ENCODE data around the gene ATRAID.
"Not testable (repeated sequence)": the region's sequence is repeated elsewhere in the genome, so short reads cannot be mapped to it uniquely, and the experiment has no call there.

ATRAID gene

DNA sequence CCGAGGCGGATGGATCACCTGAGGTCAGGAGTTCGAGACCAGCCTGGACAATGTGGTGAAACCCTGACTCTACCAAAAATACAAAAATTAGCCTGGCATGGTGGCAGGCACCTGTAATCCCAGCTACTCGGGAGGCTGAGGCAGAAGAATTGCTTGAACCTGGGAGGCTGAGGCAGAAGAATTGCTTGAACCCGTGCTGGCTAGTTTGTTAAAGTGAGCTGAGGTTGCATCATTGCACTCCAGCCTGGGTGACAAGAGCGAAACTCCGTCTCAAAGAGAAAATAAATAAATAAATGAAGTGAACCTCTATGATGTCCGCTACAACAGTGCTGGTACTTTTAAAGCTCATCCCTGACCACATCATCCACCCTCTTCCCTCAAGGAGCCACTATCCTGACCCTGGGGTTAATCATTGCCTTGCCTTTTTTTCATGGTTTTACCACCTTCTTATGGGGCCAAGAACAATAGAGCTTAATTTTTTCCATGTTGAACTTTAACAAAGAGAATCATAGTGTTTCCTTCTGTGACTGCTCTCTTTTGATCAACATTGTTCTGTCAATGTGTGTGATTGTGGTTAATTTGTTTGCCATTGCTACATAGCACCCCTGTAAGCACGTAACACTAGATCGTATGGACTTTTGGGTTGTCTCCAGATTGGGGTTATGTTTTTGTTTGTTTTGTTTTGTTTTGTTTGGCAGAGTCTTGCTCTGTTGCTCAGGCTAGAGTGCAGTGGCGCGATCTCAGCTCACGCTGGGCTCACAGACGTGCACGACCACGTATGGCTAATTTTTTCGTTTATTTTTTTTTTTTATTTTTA is 17.1 kb upstream of the ATRAID start:
- 94% methylated on average over 7 of the region's 17 CpGs for WGBS (ENCODE audit: insufficient coverage)
- Histone ChIP-seq H3K27me3 (replicated peaks in 2 of 5; ENCODE audit: control insufficient read depth in 4 of 5, insufficient read depth in 5 of 5, low read length in 4 of 5) (no peaks in the 10 kb centered on the region), H3K9me3 (ENCODE audit: control extremely low read depth in 1 of 5, control insufficient read depth in 4 of 5, insufficient read depth in 2 of 5, low read depth in 1 of 5, low read length in 4 of 5) (no peaks in the 10 kb centered on the region), H3K27ac (ENCODE audit: insufficient read depth in 1 of 2, low read depth in 1 of 2, low read length in 2 of 2, poor library complexity in 1 of 2, severe bottlenecking in 2 of 2) (no peak overlapping the region), H3K36me3 (ENCODE audit: control insufficient read depth in 4 of 4, insufficient read depth in 4 of 4, low read length in 3 of 4) (peaks cover 0 to 5% (median 4%) of the 10 kb centered on the region in 4 experiments), H3K4me3 (ENCODE audit: control insufficient read depth in 1 of 7, extremely low read depth in 1 of 7, insufficient read depth in 4 of 7, low read depth in 2 of 7, low read length in 6 of 7) (no peak overlapping the region), H3K4me1 (ENCODE audit: control extremely low read depth in 1 of 4, control insufficient read depth in 4 of 4, insufficient read depth in 4 of 4, low read length in 3 of 4) (no peaks in the 10 kb centered on the region)
- ChIA-PET CTCF (interaction anchor here (1.3 to 5.3 kb wide), 2 partner anchors 24 to 95 kb away, joined by 3 to 97 read pairs; no protein-coding TSS in a partner anchor), POLR2A (interaction anchor here (0.7 kb wide), 2 partner anchors 9 to 41 kb away, joined by 3 read pairs; no protein-coding TSS in a partner anchor)
- no peak for DNase-seq

DNA sequence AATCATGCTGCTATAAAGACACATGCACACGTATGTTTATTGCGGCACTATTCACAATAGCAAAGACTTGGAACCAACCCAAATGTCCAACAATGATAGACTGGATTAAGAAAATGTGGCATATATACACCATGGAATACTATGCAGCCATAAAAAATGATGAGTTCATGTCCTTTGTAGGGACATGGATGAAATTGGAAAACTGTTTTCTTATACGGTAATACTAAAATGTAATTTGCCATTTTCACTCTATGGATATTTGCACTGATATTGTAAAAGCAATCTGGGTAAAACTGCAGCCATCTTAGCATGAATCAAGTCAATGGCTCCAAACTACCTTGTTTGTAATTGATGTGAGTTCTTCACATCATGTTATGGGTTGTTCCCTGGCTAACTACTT is 16.0 kb upstream of the ATRAID start:
- 100% methylated on average over 1 of the region's 3 CpGs for WGBS (ENCODE audit: insufficient coverage)
- DNase-seq; POLR2A ChIA-PET; H3K4me1 ChIP-seq (ENCODE audit: control extremely low read depth in 1 of 4, control insufficient read depth in 4 of 4, insufficient read depth in 4 of 4, low read length in 3 of 4); H3K9me3 ChIP-seq (ENCODE audit: control extremely low read depth in 1 of 5, control insufficient read depth in 4 of 5, insufficient read depth in 2 of 5, low read depth in 1 of 5, low read length in 4 of 5); CTCF ChIA-PET; H3K27ac ChIP-seq (ENCODE audit: insufficient read depth in 1 of 2, low read depth in 1 of 2, low read length in 2 of 2, poor library complexity in 1 of 2, severe bottlenecking in 2 of 2); H3K4me3 ChIP-seq (ENCODE audit: control insufficient read depth in 1 of 7, extremely low read depth in 1 of 7, insufficient read depth in 4 of 7, low read depth in 2 of 7, low read length in 6 of 7); H3K27me3 ChIP-seq (replicated peaks in 2 of 5; ENCODE audit: control insufficient read depth in 4 of 5, insufficient read depth in 5 of 5, low read length in 4 of 5): not testable (repeated sequence)
- H3K36me3 ChIP-seq (ENCODE audit: control insufficient read depth in 4 of 4, insufficient read depth in 4 of 4, low read length in 3 of 4): peaks cover 2 to 13% (median 9%) of the 10 kb centered on the region in 4 experiments

DNA sequence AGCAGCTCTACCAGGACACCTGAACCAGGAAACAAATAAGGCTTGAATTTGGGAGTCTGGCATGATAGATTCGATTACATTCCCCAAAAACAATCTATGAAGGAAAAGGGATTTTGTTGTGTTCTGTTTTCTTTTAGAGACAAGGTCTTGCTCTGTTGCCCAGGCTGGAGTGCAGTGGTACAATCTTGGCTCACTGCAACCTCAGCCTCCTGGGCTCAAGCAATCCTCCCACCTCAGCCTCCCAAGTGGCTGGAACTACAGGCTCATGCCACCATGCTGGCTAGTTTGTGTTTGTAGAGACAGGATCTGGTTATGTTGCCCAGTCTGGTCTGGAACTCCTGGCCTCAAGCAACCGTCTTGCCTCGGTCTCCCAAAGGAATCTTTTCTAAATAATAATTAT is 13.8 kb upstream of the ATRAID start:
- H3K4me1 ChIP-seq (ENCODE audit: control extremely low read depth in 1 of 4, control insufficient read depth in 4 of 4, insufficient read depth in 4 of 4, low read length in 3 of 4); H3K9me3 ChIP-seq (ENCODE audit: control extremely low read depth in 1 of 5, control insufficient read depth in 4 of 5, insufficient read depth in 2 of 5, low read depth in 1 of 5, low read length in 4 of 5); DNase-seq; H3K4me3 ChIP-seq (ENCODE audit: control insufficient read depth in 1 of 7, extremely low read depth in 1 of 7, insufficient read depth in 4 of 7, low read depth in 2 of 7, low read length in 6 of 7); POLR2A ChIA-PET; H3K27ac ChIP-seq (ENCODE audit: insufficient read depth in 1 of 2, low read depth in 1 of 2, low read length in 2 of 2, poor library complexity in 1 of 2, severe bottlenecking in 2 of 2); H3K27me3 ChIP-seq (replicated peaks in 2 of 5; ENCODE audit: control insufficient read depth in 4 of 5, insufficient read depth in 5 of 5, low read length in 4 of 5): not testable (repeated sequence)
- CTCF ChIA-PET: interaction anchor here (1.6 kb wide), 1 partner anchor 74 kb away, joined by 6 read pairs; the partner anchor contains the start of gene ABHD1
- WGBS (ENCODE audit: insufficient coverage): no CpG with 5 or more reads among the region's 3 CpGs
- H3K36me3 ChIP-seq (ENCODE audit: control insufficient read depth in 4 of 4, insufficient read depth in 4 of 4, low read length in 3 of 4): peaks cover 5 to 34% (median 21%) of the 10 kb centered on the region in 4 experiments

DNA sequence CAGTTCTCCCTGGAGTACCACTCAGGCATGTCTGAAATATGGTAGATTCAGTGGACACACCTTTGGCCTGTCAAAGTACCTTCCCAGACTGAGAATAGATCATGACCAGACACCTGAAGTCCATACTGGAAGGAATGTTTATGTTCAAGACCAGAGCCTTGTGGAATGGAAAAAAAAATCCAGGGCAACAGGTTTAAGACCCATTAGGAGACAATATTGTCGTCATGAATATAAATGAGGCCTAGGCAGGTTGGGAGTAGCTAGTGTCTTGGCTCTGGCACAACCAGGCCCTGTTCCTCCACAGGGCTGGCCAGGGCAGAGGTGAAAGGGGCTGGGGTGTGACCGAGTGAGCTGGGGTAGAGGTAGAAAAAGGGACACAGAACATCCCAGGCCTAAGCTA is 13.2 kb upstream of the ATRAID start:
- no peak overlapping the region for H3K4me3 ChIP-seq (ENCODE audit: control insufficient read depth in 1 of 7, extremely low read depth in 1 of 7, insufficient read depth in 4 of 7, low read depth in 2 of 7, low read length in 6 of 7)
- H3K27ac ChIP-seq (ENCODE audit: insufficient read depth in 1 of 2, low read depth in 1 of 2, low read length in 2 of 2, poor library complexity in 1 of 2, severe bottlenecking in 2 of 2): no peak overlapping the region
- no peak for DNase-seq
- no peaks in the 10 kb centered on the region for H3K9me3 ChIP-seq (ENCODE audit: control extremely low read depth in 1 of 5, control insufficient read depth in 4 of 5, insufficient read depth in 2 of 5, low read depth in 1 of 5, low read length in 4 of 5)
- H3K27me3 ChIP-seq (replicated peaks in 2 of 5; ENCODE audit: control insufficient read depth in 4 of 5, insufficient read depth in 5 of 5, low read length in 4 of 5): no peaks in the 10 kb centered on the region
- peaks cover 5 to 39% (median 25%) of the 10 kb centered on the region in 4 experiments for H3K36me3 ChIP-seq (ENCODE audit: control insufficient read depth in 4 of 4, insufficient read depth in 4 of 4, low read length in 3 of 4)
- ChIA-PET CTCF (interaction anchor here (1.6 kb wide), 1 partner anchor 75 kb away, joined by 6 read pairs; the partner anchor contains the start of gene ABHD1), POLR2A (no interaction called here)
- WGBS (ENCODE audit: insufficient coverage): 88% methylated on average over 2 of the region's 2 CpGs
- no peaks in the 10 kb centered on the region for H3K4me1 ChIP-seq (ENCODE audit: control extremely low read depth in 1 of 4, control insufficient read depth in 4 of 4, insufficient read depth in 4 of 4, low read length in 3 of 4)

DNA sequence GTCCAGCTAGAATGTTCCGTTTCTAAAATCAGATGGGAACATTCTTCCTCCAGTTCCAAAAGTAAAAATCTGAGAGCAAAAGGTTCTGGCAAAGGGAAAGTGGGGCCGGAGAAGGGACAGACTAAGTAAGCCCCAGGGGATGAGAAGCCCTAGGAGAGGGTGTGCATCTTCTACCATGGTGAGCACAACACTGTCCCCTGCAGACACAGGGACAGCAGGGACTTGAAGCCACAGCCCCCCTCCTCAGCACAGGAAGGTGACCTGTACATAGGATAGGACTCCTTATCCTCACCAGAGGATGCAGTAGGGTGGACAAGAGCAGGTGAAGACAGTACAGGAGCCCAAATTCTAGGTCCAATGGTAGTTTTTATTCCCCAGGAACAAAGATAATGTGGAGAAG is 12.6 kb upstream of the ATRAID start:
- no peak for DNase-seq
- POLR2A ChIA-PET: no interaction called here
- WGBS (ENCODE audit: insufficient coverage): 100% methylated on average over 1 of the region's 2 CpGs
- H3K9me3 ChIP-seq (ENCODE audit: control extremely low read depth in 1 of 5, control insufficient read depth in 4 of 5, insufficient read depth in 2 of 5, low read depth in 1 of 5, low read length in 4 of 5): no peaks in the 10 kb centered on the region
- no peak overlapping the region for H3K27ac ChIP-seq (ENCODE audit: insufficient read depth in 1 of 2, low read depth in 1 of 2, low read length in 2 of 2, poor library complexity in 1 of 2, severe bottlenecking in 2 of 2)
- H3K4me1 ChIP-seq (ENCODE audit: control extremely low read depth in 1 of 4, control insufficient read depth in 4 of 4, insufficient read depth in 4 of 4, low read length in 3 of 4): no peaks in the 10 kb centered on the region
- H3K27me3 ChIP-seq (replicated peaks in 2 of 5; ENCODE audit: control insufficient read depth in 4 of 5, insufficient read depth in 5 of 5, low read length in 4 of 5): no peaks in the 10 kb centered on the region
- peaks cover 7 to 45% (median 31%) of the 10 kb centered on the region in 4 experiments for H3K36me3 ChIP-seq (ENCODE audit: control insufficient read depth in 4 of 4, insufficient read depth in 4 of 4, low read length in 3 of 4)
- CTCF ChIA-PET: no interaction called here
- H3K4me3 ChIP-seq (ENCODE audit: control insufficient read depth in 1 of 7, extremely low read depth in 1 of 7, insufficient read depth in 4 of 7, low read depth in 2 of 7, low read length in 6 of 7): no peak overlapping the region

DNA sequence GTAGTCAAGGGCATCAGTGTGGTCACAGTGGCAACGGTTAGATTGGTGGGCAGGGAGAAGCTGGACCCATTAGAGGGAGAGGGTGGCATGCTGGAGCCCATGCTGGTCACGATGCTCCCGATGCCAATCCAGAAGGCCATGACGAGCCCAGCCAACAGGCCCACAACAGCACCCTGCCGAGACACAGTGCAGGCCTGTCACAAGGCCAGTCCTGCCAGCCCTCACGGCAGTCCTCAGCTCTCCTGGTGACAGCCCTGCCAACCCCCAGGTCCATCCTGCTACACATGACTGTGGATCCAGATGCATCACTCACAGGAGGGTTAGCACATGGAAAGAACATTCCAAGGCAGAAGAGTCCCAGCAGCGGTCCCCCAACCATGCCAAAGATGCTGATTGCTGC is 10.2 kb upstream of the ATRAID start:
- Histone ChIP-seq H3K4me1 (ENCODE audit: control extremely low read depth in 1 of 4, control insufficient read depth in 4 of 4, insufficient read depth in 4 of 4, low read length in 3 of 4) (no peaks in the 10 kb centered on the region), H3K27me3 (replicated peaks in 2 of 5; ENCODE audit: control insufficient read depth in 4 of 5, insufficient read depth in 5 of 5, low read length in 4 of 5) (no peaks in the 10 kb centered on the region), H3K27ac (ENCODE audit: insufficient read depth in 1 of 2, low read depth in 1 of 2, low read length in 2 of 2, poor library complexity in 1 of 2, severe bottlenecking in 2 of 2) (no peak overlapping the region), H3K36me3 (ENCODE audit: control insufficient read depth in 4 of 4, insufficient read depth in 4 of 4, low read length in 3 of 4) (peaks cover 14 to 70% (median 52%) of the 10 kb centered on the region in 4 experiments), H3K9me3 (ENCODE audit: control extremely low read depth in 1 of 5, control insufficient read depth in 4 of 5, insufficient read depth in 2 of 5, low read depth in 1 of 5, low read length in 4 of 5) (no peaks in the 10 kb centered on the region), H3K4me3 (ENCODE audit: control insufficient read depth in 1 of 7, extremely low read depth in 1 of 7, insufficient read depth in 4 of 7, low read depth in 2 of 7, low read length in 6 of 7) (no peak overlapping the region)
- no peak for DNase-seq
- CTCF ChIA-PET: interaction anchor here (1.3 kb wide), 1 partner anchor 11 kb away, joined by 3 read pairs; no protein-coding TSS in a partner anchor
- WGBS (ENCODE audit: insufficient coverage): 98% methylated on average over 7 of the region's 7 CpGs
- POLR2A ChIA-PET: no interaction called here

DNA sequence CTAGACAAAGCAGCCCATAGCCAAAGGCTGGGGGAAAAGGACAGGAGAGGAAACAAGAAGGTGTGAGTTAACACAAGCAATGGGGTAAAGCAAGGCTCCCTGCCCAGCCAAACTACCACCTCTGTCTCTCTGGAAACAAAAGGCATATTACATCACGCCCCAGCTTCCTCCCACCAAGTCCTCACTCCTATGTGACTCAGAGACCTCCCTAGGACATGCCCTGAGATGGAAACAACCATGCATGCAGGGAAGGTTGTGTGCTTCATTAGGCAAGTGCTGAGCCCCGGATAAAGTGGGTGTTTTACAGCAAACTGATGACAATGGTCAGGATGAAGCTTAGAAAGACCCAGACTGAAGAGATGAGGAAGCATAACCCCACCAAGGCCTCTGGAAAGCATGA is 9.0 kb upstream of the ATRAID start:
- Histone ChIP-seq H3K36me3 (ENCODE audit: control insufficient read depth in 4 of 4, insufficient read depth in 4 of 4, low read length in 3 of 4) (peaks cover 14 to 82% (median 63%) of the 10 kb centered on the region in 4 experiments), H3K4me3 (ENCODE audit: control insufficient read depth in 1 of 7, extremely low read depth in 1 of 7, insufficient read depth in 4 of 7, low read depth in 2 of 7, low read length in 6 of 7) (no peak overlapping the region), H3K9me3 (ENCODE audit: control extremely low read depth in 1 of 5, control insufficient read depth in 4 of 5, insufficient read depth in 2 of 5, low read depth in 1 of 5, low read length in 4 of 5) (no peaks in the 10 kb centered on the region), H3K27ac (ENCODE audit: insufficient read depth in 1 of 2, low read depth in 1 of 2, low read length in 2 of 2, poor library complexity in 1 of 2, severe bottlenecking in 2 of 2) (no peak overlapping the region), H3K4me1 (ENCODE audit: control extremely low read depth in 1 of 4, control insufficient read depth in 4 of 4, insufficient read depth in 4 of 4, low read length in 3 of 4) (no peaks in the 10 kb centered on the region), H3K27me3 (replicated peaks in 2 of 5; ENCODE audit: control insufficient read depth in 4 of 5, insufficient read depth in 5 of 5, low read length in 4 of 5) (no peaks in the 10 kb centered on the region)
- CTCF ChIA-PET: interaction anchor here (1.4 kb wide), 1 partner anchor 11 kb away, joined by 4 read pairs; no protein-coding TSS in a partner anchor
- DNase-seq: no peak
- POLR2A ChIA-PET: no interaction called here
- WGBS (ENCODE audit: insufficient coverage): 100% methylated on average over 1 of the region's 2 CpGs

All from common myeloid progenitor, CD34-positive (primary cell).